K562 (cell line): ENCODE data around the gene USP37. TPM values are rescaled to one million over a fixed set of nuclear protein-coding genes. Genes with fewer than 3 reads are reported as not detected.

Experiments
- ATAC-seq: fragments of 200-7000 bp; cut with Tn5 transposase; 3 replicates; pipeline ENCODE4 v1.9.1; 2020; ENCODE audit warnings: moderate library complexity
- BruUV-seq: library from RNA; stranded (reverse); fragments of 400-500 nt; replicated peaks from 2 replicates; lab custom pipeline; 2021; lab: Mats Ljungman, UMichigan
- CTCF ChIA-PET: fragments of 300-600 bp; formaldehyde crosslinking; extraction: SDS; loops from one replicate; lab custom pipeline; 2021; ENCODE audit warnings: low intra/inter-chr PET ratio; lab: Yijun Ruan, JAX
- POLR2A ChIA-PET: fragments of 300-600, 350-650 bp; sonication (Branson Sonifier 250); formaldehyde crosslinking; extraction: SDS; loops from one replicate; lab custom pipeline; 2021; ENCODE audit warnings: antibody characterized with exemption, inconsistent platforms; lab: Yijun Ruan, JAX
- DNase-seq, 4 experiments: peaks; one replicate each; pipeline versions ENCODE4 v3.0.0 to v3.0.0-alpha.2; 2011 to 2018; ENCODE audit warnings: low spot score in 3 of 4, mixed read lengths in 3 of 4; ENCODE audit errors: extremely low read depth in 1 of 4
- FAIRE-seq: peaks from 2 replicates; lab custom pipeline; 2011; peaks lifted over from hg19 to GRCh38; lab: Jason Lieb, UNC
- H2AFZ ChIP-seq: 2 replicates; pipeline ENCODE4 v1.6.0; 2011; ENCODE audit warnings: low read depth, low read length, control low read depth, inconsistent platforms
- H3K27ac ChIP-seq: fragments of 200-600 bp; 3 replicates; pipeline ENCODE4 v1.8.0; 2011; ENCODE audit warnings: low read depth, mild to moderate bottlenecking, control low read depth, inconsistent platforms, low read length, moderate library complexity, mixed read lengths; ENCODE audit errors: extremely low read depth
- H3K27me3 ChIP-seq, 2 experiments: fragments of 300-600 bp in 1 of 2; 2 replicates in 1 of 2; 3 replicates in 1 of 2; pipeline versions ENCODE4 v1.6.0 to v1.8.0; 2011; ENCODE audit warnings: inconsistent platforms in 2 of 2, low read length in 2 of 2, mild to moderate bottlenecking in 1 of 2, mixed read lengths in 1 of 2, moderate library complexity in 1 of 2; ENCODE audit not compliant: control insufficient read depth in 2 of 2, insufficient read depth in 2 of 2
- H3K36me3 ChIP-seq: fragments of 300-600 bp; 3 replicates; pipeline ENCODE4 v1.8.0; 2011; ENCODE audit warnings: mild to moderate bottlenecking, low read length, inconsistent platforms; ENCODE audit not compliant: control insufficient read depth, insufficient read depth
- H3K4me1 ChIP-seq, 2 experiments: fragments of 200-600 bp in 1 of 2; replicated peaks in 1 of 2; 2 replicates in 1 of 2; 3 replicates in 1 of 2; pipeline versions ENCODE4 v1.5.1 to v1.8.0; 2011; ENCODE audit warnings: inconsistent platforms in 2 of 2, low read length in 2 of 2, mild to moderate bottlenecking in 1 of 2, mixed read lengths in 1 of 2, moderate library complexity in 1 of 2; ENCODE audit not compliant: control insufficient read depth in 2 of 2, insufficient read depth in 2 of 2
- H3K4me2 ChIP-seq: 2 replicates; pipeline ENCODE4 v1.6.1; 2011; ENCODE audit warnings: low read length, control low read depth, inconsistent platforms, mixed read lengths; ENCODE audit not compliant: insufficient read depth
- H3K4me3 ChIP-seq: fragments of 200-600 bp; sonication (generic), shearing (Covaris generic); 2 replicates; pipeline ENCODE4 v1.5.1; 2016; ENCODE audit warnings: control low read depth, inconsistent platforms
- H3K79me2 ChIP-seq: fragments of 200-600 bp; 3 replicates; pipeline ENCODE4 v1.8.0; 2011; ENCODE audit warnings: low read length, inconsistent platforms; ENCODE audit not compliant: control insufficient read depth, insufficient read depth
- H3K9ac ChIP-seq, 2 experiments: 2 replicates each; pipeline versions ENCODE4 v1.6.0 to v1.6.1; 2011; ENCODE audit warnings: low read depth in 2 of 2, low read length in 2 of 2, control low read depth in 1 of 2, inconsistent platforms in 1 of 2, mild to moderate bottlenecking in 1 of 2, mixed read lengths in 1 of 2; ENCODE audit not compliant: insufficient read depth in 1 of 2
- H3K9me1 ChIP-seq: one replicate; pipeline ENCODE4 v1.6.0; 2011; ENCODE audit warnings: inconsistent platforms, mild to moderate bottlenecking, low read length, moderate library complexity; ENCODE audit not compliant: control insufficient read depth, insufficient read depth
- H3K9me3 ChIP-seq: replicated peaks from 2 replicates; pipeline ENCODE4 v1.5.1; 2011; ENCODE audit warnings: low read depth, low read length, inconsistent platforms; ENCODE audit not compliant: control insufficient read depth, insufficient read depth
- H4K20me1 ChIP-seq: replicated peaks from 2 replicates; pipeline ENCODE4 v1.6.1; 2011; ENCODE audit warnings: low read length, inconsistent platforms, mixed read lengths; ENCODE audit not compliant: control insufficient read depth, insufficient read depth
- BRCA1 ChIP-seq, 2 experiments: fragments of 450-650 bp in 1 of 2; sonication (generic) in 1 of 2; formaldehyde crosslinking in 1 of 2; IDR thresholded peaks; 2 replicates each; pipeline versions ENCODE4 v1.5.0 to v1.6.1; 2017 to 2020; ENCODE audit warnings: mild to moderate bottlenecking in 1 of 2, missing genetic modification reagents in 1 of 2
- CCAR2 ChIP-seq: fragments of 200-400 bp; formaldehyde crosslinking; IDR thresholded peaks from 2 replicates; pipeline ENCODE4 v1.6.1; 2017; ENCODE audit warnings: mild to moderate bottlenecking, low read depth, low read length
- E2F4 ChIP-seq: sonication (generic); formaldehyde crosslinking; IDR thresholded peaks from 2 replicates; pipeline ENCODE4 v1.8.0; 2022; ENCODE audit warnings: mild to moderate bottlenecking, low read depth, missing genetic modification reagents
- GATAD2B ChIP-seq: fragments of 450-650 bp; IDR thresholded peaks from 2 replicates; pipeline ENCODE4 v1.6.1; 2017; ENCODE audit warnings: mild to moderate bottlenecking, borderline replicate concordance
- GTF2B ChIP-seq: IDR thresholded peaks from 2 replicates; pipeline ENCODE4 v1.6.1; 2011; ENCODE audit not compliant: insufficient read length; ENCODE audit errors: extremely low read depth
- HMGXB4 ChIP-seq: sonication (generic); formaldehyde crosslinking; IDR thresholded peaks from 2 replicates; pipeline ENCODE4 v1.8.1; 2023; ENCODE audit warnings: mild to moderate bottlenecking, missing genetic modification reagents
- MCM7 ChIP-seq, 2 experiments: fragments of 450-650 bp; IDR thresholded peaks; 2 replicates each; pipeline ENCODE4 v1.6.1; 2016 to 2018
- PTTG1 ChIP-seq: fragments of 450-650 bp; IDR thresholded peaks from 2 replicates; pipeline ENCODE4 v1.6.1; 2016; ENCODE audit warnings: low read depth, mild to moderate bottlenecking, missing genetic modification characterization, missing compliant biosample characterization
- RBM25 ChIP-seq: fragments of 200-400 bp; formaldehyde crosslinking; IDR thresholded peaks from 2 replicates; pipeline ENCODE4 v1.6.1; 2018; ENCODE audit warnings: low read length, low read depth, moderate library complexity; ENCODE audit not compliant: severe bottlenecking
- SMARCA4 ChIP-seq: fragments of 450-650 bp; IDR thresholded peaks from 2 replicates; pipeline ENCODE4 v1.6.1; 2016
- ZEB2 ChIP-seq: fragments of 450-650 bp; IDR thresholded peaks from 2 replicates; pipeline ENCODE4 v1.6.1; 2016
- ZKSCAN3 ChIP-seq: fragments of 250-450 bp; sonication (Bioruptor Pico); IDR thresholded peaks from 2 replicates; pipeline ENCODE4 v1.4.0; 2020
- ZNF584 ChIP-seq: fragments of 200-800 bp; sonication (Bioruptor generic); IDR thresholded peaks from 2 replicates; pipeline ENCODE4 v1.6.1; 2016; ENCODE audit warnings: low read depth, mild to moderate bottlenecking, missing genetic modification characterization, missing compliant biosample characterization
- ZNF740 ChIP-seq, 3 experiments: fragments of 200-800 bp in 1 of 3; sonication (Bioruptor generic) in 1 of 3; sonication (generic) in 1 of 3; formaldehyde crosslinking in 1 of 3; IDR thresholded peaks; 2 replicates each; pipeline versions ENCODE4 v1.6.1 to v1.8.0; 2016 to 2022; ENCODE audit warnings: mild to moderate bottlenecking in 2 of 3, missing compliant biosample characterization in 2 of 3, missing genetic modification characterization in 2 of 3, missing genetic modification reagents in 1 of 3
- WGBS: fragments of 100-300 bp; shearing (Covaris generic); methylation state at CpG from one replicate; pipeline ENCODE4 v1.1.6; 2016; ENCODE audit warnings: low coverage, mixed read lengths; ENCODE audit not compliant: insufficient coverage; ENCODE audit errors: missing lambda C conversion rate; 5-methylcytosine and 5-hydroxymethylcytosine counted together
- in situ Hi-C: fragments of 300-500 bp; cut with MboI; formaldehyde crosslinking; loops from 4 replicates; pipeline ENCODE4 v1.15.0; 2018; ENCODE audit warnings: inconsistent platforms, mixed read lengths
- intact Hi-C: fragments of 100-400 bp; cut with micrococcal nuclease; formaldehyde crosslinking; loops from 2 replicates; pipeline ENCODE4 v1.14.2; 2022
- polyA plus RNA-seq, 8 experiments: library from polyadenylated mRNA; depleted of rRNA in 4 of 8; stranded (reverse) in 5 of 8; unstranded in 3 of 8; fragments of >200 nt; fragmentation: Nextera tagmentation in 2 of 8; fragmentation: Illumina TruSeq in 1 of 8; extraction: Ambion mirVana in 2 of 8; extraction: Trizol in 1 of 8; gene quantifications; 2 replicates each; pipeline versions ENCODE4 v1.2.1 to v1.2.3, GENCODE V29; 2011 to 2014; ENCODE audit warnings: inconsistent platforms in 1 of 8, missing spikeins in 1 of 8
- total RNA-seq, 7 experiments: library from RNA; depleted of rRNA in 6 of 7; stranded (reverse); fragments of >200 nt in 6 of 7; fragmentation: Illumina TruSeq in 2 of 7; extraction: Trizol in 2 of 7; gene quantifications; 2 replicates each; pipeline versions ENCODE4 v1.2.1 to v1.2.3, GENCODE V29; 2011 to 2021; ENCODE audit warnings: low replicate concordance in 1 of 7

USP37 gene
- total and polyA plus RNA-seq, 9 of the 15 experiments (the other 6 are each of a cell fraction or from before 2014, with no cell fraction given): 2.0 to 14.2 (median 8.5) TPM

GRCh38 chr2:218500501-218501060 lies 67.6 kb downstream of the USP37 start:
- no peaks in the 10 kb centered on the region for H3K4me1 ChIP-seq
- H3K4me2 ChIP-seq: no peak overlapping the region
- FAIRE-seq: no peak
- ChIA-PET CTCF (interaction anchor here (0.7 kb wide), 1 partner anchor 309 kb away, joined by 3 read pairs; no protein-coding TSS in a partner anchor), POLR2A (no interaction called here)
- WGBS: 100% methylated on average over 4 of the region's 10 CpGs
- no peak for ATAC-seq
- no peak overlapping the region for H2AFZ ChIP-seq
- H3K79me2 ChIP-seq: no peaks in the 10 kb centered on the region
- TF ChIP-seq ZEB2: no peak
- no peak for TF ChIP-seq E2F4
- TF ChIP-seq SMARCA4: no peak
- TF ChIP-seq BRCA1 (IDR thresholded peaks at IDR 0.05): no peak
- no peak for TF ChIP-seq BRCA1 (CRISPR knock-in tag; IDR thresholded peaks at IDR 0.05)
- no peak for TF ChIP-seq HMGXB4
- TF ChIP-seq ZNF740 (CRISPR knock-in tag; IDR thresholded peaks at IDR 0.05): no peak
- TF ChIP-seq ZNF740 (tag; IDR thresholded peaks at IDR 0.05): no peak
- TF ChIP-seq PTTG1 (tag): no peak
- no peak for TF ChIP-seq RBM25
- no peak for TF ChIP-seq ZKSCAN3 (CRISPR knock-in tag)
- TF ChIP-seq MCM7 (IDR thresholded peaks at IDR 0.05): no peak
- no peak for TF ChIP-seq GATAD2B
- no peak for TF ChIP-seq CCAR2
- no peak for TF ChIP-seq ZNF584 (CRISPR knock-in tag)
- TF ChIP-seq GTF2B: no peak
- no peaks in the 10 kb centered on the region for H3K27me3 ChIP-seq
- no peaks in the 10 kb centered on the region for H3K9me3 ChIP-seq
- peaks cover 28% of the 10 kb centered on the region; the same call in 2 of the 3 replicates for H3K36me3 ChIP-seq
- no peak overlapping the region for H3K9ac ChIP-seq
- no TSS peak for BruUV-seq
- H3K9me1 ChIP-seq: no peaks in the 10 kb centered on the region
- H3K4me3 ChIP-seq: no peak overlapping the region
- DNase-seq: no peak
- H4K20me1 ChIP-seq: no peaks in the 10 kb centered on the region
- in situ Hi-C loops: no loop called here
- no peak overlapping the region for H3K27ac ChIP-seq
- intact Hi-C loops: no loop called here
